HEK293T (cell line): Measurements from ENCODE around the gene ADAMTS17.

Experiments
- CTCF ChIA-PET: fragments of 350-600 bp; formaldehyde crosslinking; extraction: SDS; loops from one replicate; lab custom pipeline; 2021; ENCODE audit warnings: antibody characterized with exemption, inconsistent platforms; lab: Yijun Ruan, JAX
- POLR2A ChIA-PET: fragments of 350-600 bp; formaldehyde crosslinking; extraction: SDS; loops from one replicate; lab custom pipeline; 2020; ENCODE audit warnings: antibody characterized with exemption, inconsistent platforms; lab: Yijun Ruan, JAX
- DNase-seq: peaks from one replicate; pipeline ENCODE4 v3.0.0; 2012; ENCODE audit warnings: mixed read lengths; ENCODE audit errors: extremely low spot score
- ARNT ChIP-seq: fragments of 450-650 bp; IDR thresholded peaks from 2 replicates; pipeline ENCODE4 v1.6.1; 2017; ENCODE audit warnings: mild to moderate bottlenecking
- BHLHE40 ChIP-seq: fragments of 450-650 bp; IDR thresholded peaks from 2 replicates; pipeline ENCODE4 v1.6.1; 2016; ENCODE audit warnings: mild to moderate bottlenecking, moderate library complexity, borderline replicate concordance
- CTBP1 ChIP-seq: fragments of 450-650 bp; IDR thresholded peaks from 2 replicates; pipeline ENCODE4 v1.6.1; 2016; ENCODE audit warnings: borderline replicate concordance
- ELF4 ChIP-seq: fragments of 450-650 bp; IDR thresholded peaks from 2 replicates; pipeline ENCODE4 v1.6.1; 2017; ENCODE audit warnings: antibody characterized with exemption
- FOXA1 ChIP-seq: fragments of 450-650 bp; IDR thresholded peaks from 2 replicates; pipeline ENCODE4 v1.6.1; 2016; ENCODE audit warnings: mild to moderate bottlenecking
- FOXK2 ChIP-seq: fragments of 450-650 bp; IDR thresholded peaks from 2 replicates; pipeline ENCODE4 v1.6.1; 2016; ENCODE audit warnings: mild to moderate bottlenecking
- FOXM1 ChIP-seq: fragments of 450-650 bp; IDR thresholded peaks from 2 replicates; pipeline ENCODE4 v1.6.1; 2017; ENCODE audit warnings: mild to moderate bottlenecking, borderline replicate concordance
- HDGF ChIP-seq: fragments of 450-650 bp; IDR thresholded peaks from 2 replicates; pipeline ENCODE4 v1.6.1; 2017; ENCODE audit warnings: antibody characterized with exemption, borderline replicate concordance
- L3MBTL2 ChIP-seq: fragments of 450-650 bp; conservative IDR thresholded peaks from 2 replicates; pipeline ENCODE4 v1.6.1; 2016; ENCODE audit warnings: mild to moderate bottlenecking
- LEF1 ChIP-seq: fragments of 450-650 bp; IDR thresholded peaks from 2 replicates; pipeline ENCODE4 v1.6.1; 2017; ENCODE audit warnings: mild to moderate bottlenecking, borderline replicate concordance
- NFRKB ChIP-seq: fragments of 450-650 bp; IDR thresholded peaks from 2 replicates; pipeline ENCODE4 v1.6.1; 2016; ENCODE audit warnings: mild to moderate bottlenecking, moderate library complexity
- PKNOX1 ChIP-seq: fragments of 450-650 bp; IDR thresholded peaks from 2 replicates; pipeline ENCODE4 v1.6.1; 2016
- SP1 ChIP-seq: fragments of 450-650 bp; IDR thresholded peaks from 2 replicates; pipeline ENCODE4 v1.6.1; 2017
- SUZ12 ChIP-seq: fragments of 450-650 bp; IDR thresholded peaks from 2 replicates; pipeline ENCODE4 v1.6.1; 2016; ENCODE audit warnings: mild to moderate bottlenecking
- TARDBP ChIP-seq: fragments of 450-650 bp; IDR thresholded peaks from 2 replicates; pipeline ENCODE4 v1.6.1; 2016
- ZNF384 ChIP-seq: fragments of 450-650 bp; IDR thresholded peaks from 2 replicates; pipeline ENCODE4 v1.6.1; 2016

ADAMTS17 gene

DNA sequence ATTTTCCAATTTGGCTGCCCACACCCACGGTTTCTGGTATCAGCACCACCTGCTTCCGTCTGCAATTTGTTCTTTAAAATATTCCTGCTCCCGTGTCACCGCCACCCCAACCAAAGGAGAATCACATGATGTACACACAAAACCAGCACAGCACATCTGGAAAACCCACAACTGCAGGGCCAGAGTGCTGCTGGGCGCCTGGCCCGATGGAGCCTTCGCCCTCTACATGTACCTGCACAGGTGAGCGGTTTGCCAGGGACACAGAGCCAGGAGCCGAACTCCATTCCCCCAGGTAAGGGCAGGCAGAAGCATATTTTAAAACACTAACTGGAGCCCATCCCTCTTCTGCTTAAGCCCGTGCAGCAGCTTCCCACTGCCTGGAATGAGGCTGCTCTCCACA lies 75.6 kb downstream of the ADAMTS17 start:
- peak; percentile 3 for DNase-seq
- no peak for TF ChIP-seq SUZ12
- no peak for TF ChIP-seq ZNF384
- TF ChIP-seq FOXA1: no peak
- no peak for TF ChIP-seq TARDBP
- no peak for TF ChIP-seq SP1
- TF ChIP-seq ARNT: no peak
- no peak for TF ChIP-seq ELF4
- no peak for TF ChIP-seq HDGF
- ChIA-PET POLR2A (no interaction called here), CTCF (no interaction called here)

DNA sequence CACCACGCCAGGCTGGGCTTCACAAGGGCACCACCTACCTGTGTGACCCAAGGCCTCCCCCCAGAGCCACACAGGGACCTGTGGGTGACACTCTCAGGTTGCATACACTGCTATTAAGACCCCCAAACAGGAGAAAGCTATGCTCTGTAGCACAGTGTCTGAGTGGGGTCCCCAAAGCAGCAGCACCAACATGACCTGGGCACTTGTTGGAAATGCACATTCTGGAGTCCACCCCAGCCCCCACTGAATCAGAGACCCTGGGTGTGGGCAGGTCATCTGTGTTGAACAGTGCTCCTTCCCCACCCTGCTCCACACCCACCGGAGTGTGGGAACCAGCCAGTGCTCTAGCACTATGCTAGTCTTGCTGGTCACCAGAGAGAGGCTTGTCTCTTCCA lies 76.1 kb downstream of the ADAMTS17 start:
- ChIA-PET CTCF (no interaction called here), POLR2A (no interaction called here)
- no peak for TF ChIP-seq ZNF384
- TF ChIP-seq FOXM1: no peak
- TF ChIP-seq SUZ12: no peak
- no peak for TF ChIP-seq HDGF
- no peak for TF ChIP-seq NFRKB
- TF ChIP-seq ARNT: no peak
- TF ChIP-seq PKNOX1: no peak
- DNase-seq: peak; percentile 3

GRCh38 chr15:100264994-100265640 lies 76.7 kb downstream of the ADAMTS17 start:
- CTCF ChIA-PET: no interaction called here
- TF ChIP-seq HDGF: no peak
- TF ChIP-seq CTBP1: no peak
- TF ChIP-seq PKNOX1: no peak
- no peak for TF ChIP-seq FOXM1
- TF ChIP-seq LEF1: no peak
- no peak for TF ChIP-seq ARNT
- TF ChIP-seq NFRKB: no peak
- TF ChIP-seq L3MBTL2: no peak
- TF ChIP-seq FOXA1: no peak
- no peak for TF ChIP-seq FOXK2
- no peak for TF ChIP-seq TARDBP
- no peak for TF ChIP-seq ZNF384
- no peak for TF ChIP-seq BHLHE40
- no peak for TF ChIP-seq ELF4
- no peak for TF ChIP-seq SP1
- no peak for TF ChIP-seq SUZ12
- POLR2A ChIA-PET: no interaction called here
- peak; percentile 3 for DNase-seq

DNA sequence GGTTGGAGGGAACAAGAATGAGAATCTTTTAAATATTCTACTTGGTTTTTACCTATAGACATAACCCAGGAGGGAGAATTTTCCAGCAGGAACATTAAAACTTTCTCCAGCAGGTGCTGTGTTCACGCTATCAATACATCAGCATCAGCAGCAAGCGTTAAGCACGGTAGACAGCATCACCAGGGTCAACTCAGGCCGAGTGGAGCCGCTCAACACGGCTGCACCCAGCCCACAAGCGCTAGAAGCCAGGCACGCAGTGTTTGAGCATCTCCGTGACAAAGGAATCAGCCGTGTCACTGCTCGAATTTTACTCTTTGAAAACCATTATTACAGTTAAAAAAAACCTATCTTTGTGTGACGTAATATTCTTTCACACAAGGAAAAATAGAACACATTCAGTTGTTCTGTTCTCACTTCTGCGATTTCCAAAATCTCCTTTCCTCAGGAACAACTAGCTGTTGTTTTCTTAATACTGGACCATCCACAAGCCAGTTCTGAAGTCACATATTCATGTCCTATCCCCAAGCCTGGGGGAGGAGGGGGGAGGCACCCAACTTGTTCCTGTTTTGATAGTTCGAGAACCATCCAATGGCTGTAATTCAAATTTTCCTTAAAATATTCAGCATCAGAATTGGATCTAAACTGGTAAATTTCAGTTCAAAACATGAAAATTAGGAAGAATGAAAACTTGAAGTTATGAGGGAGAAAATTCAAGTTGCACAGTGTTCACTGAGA lies 77.9 kb downstream of the ADAMTS17 start:
- ChIA-PET CTCF (no interaction called here), POLR2A (no interaction called here)
- no peak for TF ChIP-seq ZNF384
- TF ChIP-seq FOXM1: no peak
- no peak for TF ChIP-seq FOXK2
- TF ChIP-seq PKNOX1: no peak
- TF ChIP-seq ELF4: no peak
- DNase-seq: no peak

DNA sequence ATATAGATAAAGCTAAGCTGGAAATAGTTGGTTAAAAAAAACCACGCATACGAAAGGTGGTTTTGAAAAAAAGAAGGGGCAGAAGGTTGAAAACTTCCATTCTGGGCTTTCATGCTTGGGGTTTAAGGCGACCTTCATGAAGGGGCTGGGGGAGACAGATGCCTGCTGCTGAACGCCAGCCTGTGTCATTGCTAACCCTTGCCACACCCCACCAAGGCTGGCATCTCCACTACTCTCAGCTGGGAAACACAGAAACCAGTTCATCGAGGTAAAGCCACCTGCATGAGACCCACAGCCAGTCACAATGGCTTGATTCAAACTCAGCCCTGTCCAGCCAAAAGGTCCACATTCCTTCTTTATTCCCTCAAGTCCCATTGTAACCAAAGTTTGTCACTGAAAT lies 78.7 kb downstream of the ADAMTS17 start:
- DNase-seq: no peak
- no peak for TF ChIP-seq SUZ12
- TF ChIP-seq ARNT: no peak
- TF ChIP-seq CTBP1: no peak
- no peak for TF ChIP-seq FOXA1
- no peak for TF ChIP-seq SP1
- no peak for TF ChIP-seq FOXK2
- no peak for TF ChIP-seq TARDBP
- TF ChIP-seq NFRKB: no peak
- CTCF ChIA-PET: no interaction called here
- POLR2A ChIA-PET: no interaction called here

DNA sequence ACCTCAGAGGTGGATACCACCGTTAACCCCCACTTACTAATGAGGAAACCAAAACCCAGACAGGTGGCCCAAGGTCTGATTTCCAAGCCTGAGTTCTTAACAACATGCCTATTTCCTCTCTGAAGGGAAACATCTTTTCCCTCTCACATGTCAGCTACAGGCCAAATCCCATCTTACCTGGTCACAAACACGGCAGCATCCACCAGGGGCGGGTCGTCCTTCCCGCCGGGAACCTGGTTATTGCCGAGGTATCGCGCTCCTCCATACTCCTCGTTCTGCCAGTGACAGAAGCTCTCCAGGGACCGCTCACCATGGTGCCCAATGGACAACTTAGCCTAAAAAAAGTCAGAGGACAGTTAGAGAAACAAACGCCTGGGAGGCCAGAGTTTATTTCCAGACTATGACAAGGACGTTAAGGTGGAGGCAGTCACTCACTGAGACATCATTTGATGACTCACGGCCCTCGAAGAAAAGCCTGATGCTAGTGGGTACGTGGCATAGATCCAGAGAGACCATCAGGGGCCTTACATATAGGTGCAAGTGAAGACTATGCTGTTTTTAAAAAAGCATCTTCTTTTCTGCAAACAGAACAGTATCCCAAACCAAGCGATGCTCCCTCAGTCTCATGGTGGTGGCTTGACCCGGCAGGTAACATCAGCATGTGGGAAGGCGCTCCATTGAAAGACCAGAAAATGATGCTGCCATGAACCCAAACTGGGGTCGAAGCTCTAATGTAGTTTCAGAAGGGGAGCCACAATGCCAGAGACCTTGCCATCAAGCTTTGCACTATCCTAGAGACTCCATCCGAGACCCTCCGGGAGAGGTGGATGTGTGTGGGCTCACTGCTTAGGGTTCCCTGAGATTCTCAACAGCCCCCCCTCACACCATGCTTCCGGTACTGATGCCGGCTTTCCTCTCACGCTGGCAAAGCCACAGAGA lies 80.2 kb downstream of the ADAMTS17 start:
- ChIA-PET CTCF (no interaction called here), POLR2A (no interaction called here)
- no peak for TF ChIP-seq CTBP1
- TF ChIP-seq ARNT: no peak
- TF ChIP-seq L3MBTL2: no peak
- no peak for TF ChIP-seq NFRKB
- TF ChIP-seq FOXA1: no peak
- TF ChIP-seq FOXM1: no peak
- no peak for TF ChIP-seq ELF4
- TF ChIP-seq HDGF: no peak
- no peak for TF ChIP-seq TARDBP
- no peak for DNase-seq
